Activated effector memory CD4-positive, alpha-beta T cell treated with anti-CD3 and anti-CD28 coated beads, Interleukin-2, amount 50 U/mL, for 16 hours (primary cell): ENCODE data around the gene NFYB.

Experiments used
- DNase-seq: peaks from one replicate; pipeline ENCODE4 v3.0.0-alpha.2; 2020

The NFYB gene

DNA sequence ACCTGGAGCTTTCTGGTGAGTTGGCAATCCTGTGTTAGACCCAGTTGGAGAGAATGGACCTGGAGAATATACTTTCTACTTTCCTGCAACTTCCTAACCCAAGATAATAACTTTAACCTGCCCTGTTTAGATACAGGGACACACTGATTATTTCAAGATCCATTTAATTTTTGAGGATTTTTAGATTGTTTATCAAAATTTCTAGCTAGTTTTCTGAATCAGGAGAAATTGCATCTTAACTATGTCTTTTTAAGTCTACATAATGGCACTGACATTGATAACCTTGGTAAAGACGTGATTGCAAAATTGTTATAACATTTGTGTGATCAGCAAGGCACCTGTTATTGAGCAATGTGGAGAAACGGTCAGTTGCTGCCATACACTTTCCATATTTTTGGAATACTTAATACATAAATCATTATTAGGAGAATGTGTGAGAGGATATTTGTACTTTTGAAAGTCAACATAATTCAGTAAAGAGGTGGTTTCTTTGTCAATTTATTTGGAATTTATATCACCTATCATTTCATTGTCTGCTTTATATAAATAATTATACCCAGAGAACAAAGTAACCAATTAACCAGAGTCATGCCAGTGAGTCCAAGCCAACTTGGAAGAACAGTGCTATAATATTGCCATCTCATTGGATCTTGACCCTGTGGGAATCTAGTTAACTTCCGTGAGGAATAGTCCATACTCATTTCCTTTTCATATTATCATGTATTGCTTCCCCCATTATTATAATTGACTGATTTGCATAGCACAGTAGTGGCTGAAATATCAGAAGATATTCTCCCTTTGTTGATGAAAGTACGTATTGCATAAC, 28.4 kb downstream of the NFYB start:
- DNase-seq = no peak

DNA sequence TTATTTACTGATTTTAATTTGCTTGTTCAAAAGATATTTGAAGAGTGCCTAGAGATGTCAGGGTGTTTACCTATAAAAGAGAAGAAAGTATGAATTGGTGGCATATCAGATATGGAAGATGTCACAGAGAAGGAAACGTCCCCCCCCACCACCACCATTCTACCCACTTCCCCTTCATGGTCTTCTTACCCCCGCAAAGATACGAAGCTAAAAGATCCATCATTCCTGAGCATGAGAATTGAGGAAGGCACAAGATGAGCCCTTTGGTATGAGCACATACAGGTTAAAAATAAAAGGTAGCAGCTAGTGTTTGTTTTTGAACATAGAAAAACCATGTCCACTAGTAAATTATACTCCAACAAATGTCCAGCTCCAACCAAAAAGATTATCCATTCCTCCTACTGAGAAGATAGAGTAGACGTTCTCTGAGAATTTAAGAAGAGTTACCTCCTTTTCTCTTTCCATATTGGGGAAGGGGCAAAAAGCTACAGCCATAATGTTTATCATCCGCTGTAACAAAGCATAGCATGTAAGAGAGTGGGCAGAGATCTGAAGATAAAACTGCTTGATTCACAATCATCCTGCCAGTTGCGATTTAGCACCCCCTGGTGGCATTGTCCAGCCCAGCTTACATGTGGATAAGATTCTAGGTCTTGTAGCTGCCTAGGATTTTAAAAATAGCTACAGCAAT, 29.1 kb downstream of the NFYB start:
- DNase-seq = peak; percentile 94

DNA sequence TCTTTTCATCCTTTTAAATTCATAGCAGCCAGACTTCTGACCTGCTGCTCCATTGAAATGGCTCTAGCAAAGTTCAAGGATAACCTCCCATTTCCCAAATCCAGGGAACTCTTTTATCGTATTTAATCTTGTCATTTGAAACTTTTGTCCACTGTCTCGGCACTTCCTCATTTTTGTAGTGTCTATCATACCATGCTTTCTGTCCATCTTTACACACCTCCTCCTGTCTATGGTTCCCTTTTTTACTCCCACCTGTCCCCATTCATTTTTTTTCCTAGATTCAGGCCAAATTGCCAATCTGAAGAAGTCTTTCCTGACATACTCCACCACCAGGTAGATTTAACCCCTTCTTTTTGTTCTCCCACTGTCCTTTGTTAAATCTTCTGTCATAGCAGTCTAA, 31.0 kb downstream of the NFYB start:
- no peak for DNase-seq

DNA sequence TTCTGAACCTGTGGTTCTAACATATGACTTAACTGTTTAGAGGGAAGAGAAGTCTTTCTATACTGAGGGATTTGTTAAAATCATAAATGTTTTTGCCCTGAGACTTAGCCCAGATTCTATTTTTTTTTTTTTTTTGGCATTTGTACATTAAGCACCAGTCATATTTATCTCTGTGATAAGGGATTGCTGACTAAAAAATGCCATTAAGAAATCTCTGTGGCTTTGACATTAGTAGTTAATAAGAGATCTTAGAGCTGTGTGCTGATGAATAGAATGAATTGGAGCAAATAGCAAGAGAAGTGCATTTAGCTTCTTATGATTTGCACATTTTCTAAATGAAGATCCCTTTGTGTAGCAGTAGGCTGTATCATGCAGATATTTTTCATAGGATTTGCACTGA, 32.5 kb downstream of the NFYB start:
- DNase-seq = no peak

DNA sequence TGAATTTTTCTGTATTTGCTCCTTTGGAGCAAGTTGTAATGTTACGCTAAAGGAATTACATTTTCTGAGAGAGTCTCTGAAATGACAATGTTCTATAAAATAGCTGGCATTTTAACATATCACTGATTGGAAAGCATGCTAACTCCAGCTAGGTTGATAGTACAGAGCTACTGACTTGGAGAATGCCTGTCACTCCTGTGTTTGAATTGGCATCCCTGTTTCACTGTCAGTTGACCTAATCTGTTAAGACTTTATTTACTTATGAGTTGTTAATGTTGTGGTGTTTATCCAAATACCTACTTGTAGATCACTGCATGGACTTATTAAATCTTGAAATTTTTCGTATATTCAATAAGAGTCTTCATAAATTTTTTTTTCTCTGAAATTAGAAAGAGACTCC, 40.1 kb downstream of the NFYB start:
- no peak for DNase-seq

DNA sequence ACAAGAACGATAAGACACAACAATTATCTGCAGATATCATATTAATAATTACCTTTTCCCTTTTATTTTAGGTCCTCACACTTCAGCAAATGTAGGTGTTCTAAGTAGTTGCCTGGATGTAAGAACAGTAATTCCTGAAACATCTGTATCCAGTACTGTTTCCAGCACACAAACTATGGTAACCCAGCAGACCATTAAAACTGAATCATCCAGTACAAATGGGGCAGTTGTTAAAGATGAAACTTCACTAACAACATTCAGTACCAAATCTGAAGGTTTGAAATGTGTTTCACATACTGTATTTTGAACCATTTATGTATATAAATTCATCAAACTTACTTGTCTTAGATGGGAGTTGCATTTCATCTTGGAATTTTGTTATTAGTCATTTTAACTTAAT, 42.7 kb downstream of the NFYB start:
- DNase-seq = no peak

DNA sequence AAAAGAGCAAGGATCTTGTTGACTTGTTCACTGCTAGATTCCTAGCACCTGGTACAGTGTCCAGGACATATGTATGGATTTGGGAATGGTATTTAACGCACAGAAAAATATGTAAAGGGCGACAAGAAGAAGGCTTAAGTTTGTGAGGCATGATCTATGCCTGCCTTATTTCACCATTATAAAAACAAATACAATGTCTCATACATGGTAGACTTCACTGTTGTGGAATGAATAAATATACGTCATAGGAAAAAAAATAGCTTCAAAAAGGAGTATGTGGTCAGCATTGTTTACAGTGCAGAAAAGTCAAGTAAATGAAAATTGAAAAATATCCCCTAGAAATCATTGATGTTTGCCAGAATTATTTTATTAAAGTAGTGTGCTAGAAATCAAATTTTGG, 43.7 kb downstream of the NFYB start:
- no peak for DNase-seq

DNA sequence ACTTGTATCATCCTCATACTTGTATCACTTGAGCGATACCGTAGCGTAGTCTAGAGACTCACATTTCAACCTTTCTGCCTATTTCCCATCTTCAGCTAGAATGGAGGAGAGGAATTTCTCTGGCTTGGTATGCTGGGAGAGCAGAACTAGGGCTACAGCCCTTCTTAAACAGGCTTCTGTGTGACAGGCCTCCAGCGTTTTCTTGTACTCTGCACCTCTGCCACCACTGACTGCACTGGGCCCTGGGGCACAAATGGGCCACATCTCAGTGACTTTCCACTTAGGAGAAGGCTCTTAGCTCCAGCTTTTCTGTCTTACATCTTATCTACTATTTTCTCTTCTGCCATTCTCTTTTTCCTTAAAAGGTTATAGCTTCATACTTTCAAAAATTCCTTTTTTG, 46.9 kb downstream of the NFYB start:
- no peak for DNase-seq

DNA sequence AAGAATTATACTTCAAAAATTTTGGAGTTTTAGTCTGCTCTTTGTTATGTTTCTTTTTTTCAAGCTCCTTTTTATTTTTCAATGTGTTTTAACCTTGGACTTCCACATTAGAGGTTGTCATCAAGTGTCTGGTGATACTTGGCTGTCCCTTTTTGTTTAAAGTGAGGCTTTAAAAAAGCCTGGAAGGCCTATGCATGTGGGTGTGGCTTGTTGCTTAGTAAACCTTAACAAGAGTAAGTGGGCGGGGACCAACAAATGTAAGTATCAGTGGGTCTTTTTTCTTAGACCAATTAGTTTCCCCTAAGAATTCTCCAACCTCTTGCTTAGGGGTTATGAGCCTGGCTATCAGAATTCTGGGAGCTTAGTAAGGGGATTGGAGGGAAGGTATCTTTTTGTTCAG, 47.3 kb downstream of the NFYB start:
- DNase-seq = no peak

DNA sequence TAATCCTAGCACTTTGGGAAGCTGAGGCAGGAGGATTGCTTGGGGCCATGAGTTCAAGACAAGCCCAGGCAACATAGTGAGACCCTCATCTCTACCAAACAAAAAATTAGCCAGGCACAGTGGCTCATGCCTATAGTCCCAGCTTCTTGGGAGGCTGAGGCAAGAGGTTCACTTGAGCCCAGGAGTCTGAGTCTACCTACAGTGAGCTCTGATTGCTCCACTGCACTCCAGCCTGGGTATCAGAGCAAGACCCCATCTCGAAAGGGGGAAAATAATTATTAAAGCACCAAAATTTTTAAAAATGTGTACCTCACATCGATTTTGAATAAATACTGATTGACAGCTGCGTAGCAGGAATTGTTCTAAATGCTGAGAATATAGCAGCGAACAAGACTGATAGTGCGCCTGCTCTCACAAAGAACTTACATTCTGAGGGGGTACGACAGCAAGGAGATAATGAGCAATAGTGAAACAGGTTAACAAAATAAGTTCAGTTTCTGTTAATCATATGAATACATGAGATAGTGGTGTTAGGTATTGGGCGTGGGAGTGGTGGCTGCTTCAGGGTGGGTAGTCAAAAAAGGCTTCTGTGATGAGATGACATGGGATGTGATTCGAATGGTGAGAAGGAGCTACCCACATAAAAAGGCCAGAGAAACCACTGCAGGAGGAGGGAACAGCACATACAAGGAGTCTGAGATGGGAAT, 54.1 kb downstream of the NFYB start:
- DNase-seq = no peak

DNA sequence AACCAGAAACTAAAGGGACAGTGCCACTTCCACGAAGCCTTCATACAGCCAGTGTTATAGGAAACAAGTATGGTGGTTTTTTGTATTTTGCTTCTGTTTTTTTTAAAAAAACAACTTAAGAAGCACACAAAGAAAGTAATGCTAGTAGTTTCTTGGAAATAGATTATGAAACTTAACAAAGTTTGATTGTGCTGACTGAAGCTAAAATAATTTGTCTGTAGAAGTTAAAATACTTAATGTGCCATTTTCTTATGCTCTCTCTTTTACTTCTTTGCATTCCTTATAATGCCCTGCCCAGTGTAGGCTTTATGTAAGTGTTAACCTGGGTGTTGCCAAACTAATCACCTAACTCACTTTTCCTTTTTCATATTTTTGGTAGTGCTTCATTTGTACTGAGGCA, 57.2 kb downstream of the NFYB start:
- no peak for DNase-seq

DNA sequence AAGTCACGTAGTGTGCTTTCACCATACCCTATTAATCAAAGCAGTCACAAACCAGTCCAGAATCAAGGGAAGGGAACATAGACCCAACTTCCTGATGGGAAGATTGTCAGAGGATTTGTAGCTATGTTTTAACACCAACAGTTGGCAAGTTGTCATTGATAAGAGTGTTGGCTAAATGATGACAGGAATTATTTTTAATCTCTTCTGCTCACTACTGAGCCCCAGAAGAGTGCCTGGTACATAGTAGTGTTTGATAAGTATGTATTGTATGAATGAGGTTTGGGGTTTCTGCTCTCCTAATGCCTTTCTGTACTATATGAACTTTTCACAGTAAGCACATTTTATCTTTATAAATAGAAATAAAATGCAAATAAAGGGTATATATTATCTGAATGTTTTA, 59.0 kb downstream of the NFYB start:
- DNase-seq = no peak

DNA sequence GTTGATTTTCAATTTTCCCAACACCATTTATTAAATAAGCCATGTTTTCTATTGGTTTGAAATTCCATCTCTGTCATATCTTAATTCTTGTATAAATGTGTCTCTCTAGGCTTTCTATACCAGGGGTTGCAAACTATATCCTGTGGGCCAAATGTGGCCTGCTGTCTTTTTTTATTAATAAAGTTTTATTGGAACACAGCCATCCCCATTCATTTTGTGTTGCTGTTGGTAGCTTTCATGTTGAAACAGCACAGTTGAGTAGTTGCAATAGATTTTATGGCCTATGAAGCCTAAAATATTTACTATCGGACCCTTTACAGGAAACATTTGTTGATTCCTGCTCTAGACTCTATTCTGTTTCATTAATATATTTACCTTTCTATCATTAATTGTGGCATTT, 64.3 kb downstream of the NFYB start:
- DNase-seq = no peak

DNA sequence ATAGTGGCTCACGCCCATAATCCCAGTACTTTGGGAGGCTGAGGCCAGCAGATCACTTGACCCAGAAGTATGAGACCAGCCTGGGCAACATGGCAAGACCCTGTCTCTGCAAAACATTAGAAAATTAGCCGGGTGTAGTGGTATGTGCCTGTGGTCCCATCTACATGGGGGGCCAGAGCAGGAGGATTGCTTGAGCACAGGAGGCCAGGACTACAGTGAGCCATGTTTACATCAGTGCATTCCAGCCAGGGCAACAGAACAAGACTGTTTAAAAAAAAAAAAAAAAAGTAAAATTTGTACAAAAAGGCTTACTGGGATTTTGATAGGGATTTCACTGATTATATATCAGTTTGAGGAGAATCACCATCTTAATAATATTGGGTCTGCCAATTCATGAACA, 65.9 kb downstream of the NFYB start:
- DNase-seq = no peak
